NCI-H146 (cell line): ENCODE data around the gene RPL15.
A peak's percentile ranks its signal among the peaks of the same experiment; 100 is the strongest.

ENCODE experiments used
- DNase-seq: peaks from one replicate; lab custom pipeline; 2025; lab: John Stamatoyannopoulos, UW

The RPL15 gene

DNA sequence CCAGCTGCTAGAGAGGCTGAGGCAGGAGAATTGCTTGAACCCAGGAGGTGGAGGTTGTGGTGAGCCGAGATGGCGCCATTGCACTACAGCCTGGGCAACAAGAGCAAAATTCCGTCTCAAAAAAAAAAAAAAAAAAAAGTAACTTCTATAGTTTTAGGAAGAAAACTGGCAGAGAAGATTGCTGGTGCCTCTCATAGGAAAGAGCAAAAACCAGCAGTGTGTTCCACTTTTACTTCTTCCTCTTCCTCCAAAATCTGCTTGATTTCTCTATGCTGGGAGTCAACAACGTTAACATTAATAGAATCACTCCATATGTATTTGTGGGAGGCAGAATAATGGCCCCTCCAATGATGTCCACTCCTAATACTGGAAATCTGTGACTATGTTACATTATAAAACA, 15.6 kb downstream of the RPL15 start:
- DNase-seq, result no peak

DNA sequence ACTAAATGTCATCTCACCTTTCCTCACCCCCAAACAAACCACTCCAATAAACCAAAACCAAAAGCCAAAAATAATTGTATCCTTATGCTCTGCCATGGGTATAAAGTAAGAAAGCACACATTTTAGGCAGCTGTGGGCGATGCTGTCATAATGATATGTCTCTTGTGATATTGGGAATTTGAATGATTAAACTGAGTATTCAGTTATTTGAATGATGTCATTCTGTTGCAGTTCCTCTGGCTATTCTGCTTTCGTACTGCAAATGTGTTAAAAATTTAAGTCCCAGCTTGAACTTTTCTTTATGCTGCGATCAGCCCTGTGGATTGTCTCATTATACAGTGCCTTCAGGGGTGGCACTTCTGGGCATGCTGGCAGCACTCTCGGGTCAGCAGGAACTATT, 17.3 kb downstream of the RPL15 start:
- no peak for DNase-seq

DNA sequence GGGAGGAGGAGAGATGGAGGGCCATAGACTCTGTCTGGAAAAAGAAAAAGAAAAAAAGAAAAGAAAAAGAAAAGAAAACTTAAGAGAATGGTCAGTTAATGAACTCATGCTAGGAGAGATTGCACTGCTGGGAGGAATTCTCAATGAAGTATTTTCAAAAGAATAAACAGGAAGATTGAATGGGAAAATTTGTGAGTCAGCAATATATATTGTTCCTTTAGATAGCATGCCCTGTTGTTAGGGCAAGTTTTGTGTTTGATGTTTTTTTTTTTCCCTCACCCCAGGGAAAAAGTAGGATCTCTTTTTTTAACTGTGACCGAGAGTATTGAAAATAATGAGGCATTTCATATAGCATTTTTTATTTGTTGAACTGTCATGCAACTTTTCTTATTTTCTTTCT, 20.4 kb downstream of the RPL15 start:
- DNase-seq, result no peak

DNA sequence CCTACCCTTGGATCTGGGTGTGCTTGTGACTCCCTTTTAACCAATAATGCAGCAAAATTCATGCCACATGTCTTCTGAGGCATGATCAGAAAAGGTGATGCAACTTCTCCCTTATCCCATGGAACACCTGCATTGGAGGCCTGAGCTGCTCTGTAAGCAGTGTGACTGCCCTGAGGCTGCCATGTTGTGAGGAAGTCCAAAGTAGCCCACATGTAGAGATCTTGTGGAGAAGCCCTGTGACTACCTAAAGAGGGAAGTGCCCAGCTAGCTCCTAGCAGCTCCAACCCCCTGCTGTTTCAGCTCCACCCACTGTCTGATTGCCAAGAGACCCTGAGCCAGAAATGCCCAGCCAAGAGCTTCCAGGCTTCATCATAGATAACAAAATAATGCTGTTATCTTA, 21.8 kb downstream of the RPL15 start:
- no peak for DNase-seq

DNA sequence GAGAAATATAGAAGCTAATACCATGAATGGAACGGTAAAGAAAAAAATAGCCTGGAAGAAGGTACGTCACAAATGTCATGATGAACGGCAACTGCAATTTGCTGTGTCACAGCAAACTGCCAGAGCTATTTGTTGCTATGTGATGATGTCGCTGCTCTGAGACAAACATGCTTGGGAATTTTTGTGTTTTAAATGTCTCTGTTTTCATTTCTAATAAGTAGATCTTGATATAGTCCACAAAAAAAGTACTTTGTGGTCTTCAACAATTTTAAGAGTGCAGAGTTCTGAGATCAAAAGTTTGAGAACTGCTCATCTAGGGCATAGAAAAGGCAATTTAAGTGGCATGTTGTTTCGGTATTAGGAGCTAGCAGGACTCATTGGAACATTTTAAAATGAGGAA, 23.8 kb downstream of the RPL15 start:
- no peak for DNase-seq

DNA sequence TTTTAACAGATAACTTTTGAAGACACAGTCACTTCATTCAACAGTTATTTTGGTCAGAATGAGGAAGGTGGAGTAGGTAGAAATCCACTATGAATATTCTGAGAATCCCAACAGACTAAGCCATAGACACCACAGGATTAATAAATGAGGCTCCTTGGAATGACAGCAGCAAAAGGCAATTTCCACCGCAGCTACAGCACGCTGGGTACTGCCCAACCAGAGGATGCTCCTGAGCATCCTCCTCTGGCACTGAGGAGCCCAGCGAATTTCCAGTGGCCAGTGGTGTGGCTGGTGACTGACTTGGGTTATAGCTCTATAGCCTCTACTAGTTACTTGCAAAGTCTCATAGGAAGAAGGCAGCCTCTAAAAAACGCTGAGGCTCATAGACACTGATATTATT, 24.5 kb downstream of the RPL15 start:
- DNase-seq, result no peak

DNA sequence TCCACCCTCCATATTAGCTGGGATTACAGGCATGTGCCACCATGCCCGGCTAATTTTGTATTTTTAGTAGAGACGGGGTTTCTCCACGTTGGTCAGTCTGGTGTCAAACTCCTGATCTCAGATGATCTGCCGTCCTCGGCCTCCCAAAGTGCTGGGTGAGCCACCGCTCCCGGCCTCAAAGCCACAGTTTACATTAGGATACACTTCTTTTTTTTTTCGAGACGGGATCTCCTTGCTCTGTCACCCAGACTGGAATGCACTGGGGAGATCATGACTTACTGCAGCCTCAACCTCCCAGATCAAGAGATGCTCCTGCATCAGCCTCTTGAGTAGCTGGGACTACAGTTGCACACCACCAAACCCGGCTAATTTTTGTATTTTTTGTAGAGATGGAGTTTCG, 25.6 kb downstream of the RPL15 start:
- DNase-seq, result no peak

DNA sequence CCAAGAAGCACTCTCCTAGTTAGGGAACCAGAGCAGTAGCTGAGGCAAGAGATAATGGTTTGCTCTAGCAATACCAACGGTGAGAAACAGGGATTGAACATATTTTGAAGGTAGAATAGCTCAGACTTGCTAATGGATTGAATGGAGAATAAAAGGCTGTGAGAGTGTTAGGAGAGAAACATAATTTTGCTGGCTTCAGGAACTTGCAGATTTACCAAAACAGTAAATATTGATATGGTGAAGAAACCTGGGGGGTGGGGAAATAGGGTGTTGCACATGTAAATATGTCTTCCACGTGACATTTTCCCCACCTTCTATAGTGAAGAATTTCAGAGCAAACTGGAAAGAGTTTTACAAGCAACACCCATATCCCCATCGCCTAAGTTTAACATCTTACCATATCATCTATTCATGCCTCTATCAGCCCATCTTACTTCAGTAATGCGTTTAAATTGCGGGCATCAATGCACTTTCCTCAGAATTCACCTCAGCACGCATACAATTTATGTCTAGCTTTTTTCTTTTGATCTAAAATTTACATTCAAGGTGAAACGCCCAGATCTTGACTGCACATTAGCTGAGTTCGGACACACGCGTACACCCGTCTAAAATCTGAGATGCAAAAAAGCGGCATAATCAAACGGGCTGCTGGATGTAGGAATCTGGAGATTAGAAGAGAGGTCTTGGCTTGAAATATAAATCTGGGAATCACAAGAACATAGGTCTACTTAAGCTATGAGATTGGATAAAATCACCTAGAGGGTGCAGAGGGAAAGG, 27.3 kb downstream of the RPL15 start:
- DNase-seq, result no peak

DNA sequence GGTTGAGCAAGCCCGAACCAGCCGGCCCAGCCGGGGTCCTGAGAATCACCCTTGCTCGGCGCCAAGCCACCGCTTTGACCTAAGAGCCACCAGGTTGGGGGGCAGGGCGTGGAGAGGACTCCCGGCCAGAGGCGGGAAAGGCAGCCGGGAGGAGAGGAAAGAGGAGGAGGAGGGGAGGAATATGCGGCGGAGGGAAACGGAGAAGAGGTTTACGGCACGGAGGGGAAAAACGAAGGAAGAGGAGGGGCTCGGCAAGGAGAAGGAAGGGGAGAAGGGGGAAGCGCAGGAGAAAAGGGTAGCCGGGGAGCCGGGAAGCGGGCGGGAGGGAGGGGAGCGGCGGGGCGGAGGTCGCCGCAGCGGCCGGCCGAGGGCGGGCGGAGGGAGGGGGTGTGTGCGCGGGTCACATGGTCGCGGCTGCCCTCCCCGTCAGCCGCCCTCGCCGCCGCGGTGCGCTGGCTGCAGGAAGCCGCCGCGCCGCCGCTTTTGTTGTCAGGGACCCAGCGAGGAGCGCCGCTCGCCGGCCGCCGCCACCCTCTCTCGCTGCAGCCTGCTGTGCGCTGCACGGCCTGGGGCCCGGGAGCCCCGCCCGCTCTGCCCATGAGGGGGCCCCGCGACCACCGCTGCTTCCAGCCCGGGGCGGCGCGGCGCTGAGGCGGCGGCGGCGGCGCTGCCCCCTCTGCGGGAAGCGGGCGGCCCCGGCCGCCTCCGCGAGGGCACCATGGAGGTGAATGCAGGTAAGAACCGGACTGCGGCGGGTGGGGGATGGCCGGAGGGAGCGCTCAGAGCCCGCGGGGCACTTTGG, 28.1 kb downstream of the RPL15 start, which contains the start of gene NR1D2:
Gene NR1D2 (plus strand): TSS at position 426 of the 802 bp plus-strand sequence. CDS start 293 bp downstream, at position 719.
- DNase-seq, result peak; percentile 81

DNA sequence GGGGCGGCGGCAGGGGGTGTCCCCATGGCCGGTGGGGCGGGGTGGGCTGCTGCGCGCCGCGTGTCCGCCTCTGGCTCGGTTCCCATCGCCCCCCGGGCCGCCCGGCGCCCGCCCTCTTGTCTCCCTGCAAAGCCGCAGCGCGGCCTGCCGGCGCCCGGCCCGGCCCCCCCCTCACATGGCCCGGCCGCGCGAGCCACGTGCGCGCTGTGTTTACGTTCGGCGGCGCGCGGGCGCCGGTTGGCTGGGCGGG, 28.7 kb downstream of the RPL15 start:
- no peak for DNase-seq

DNA sequence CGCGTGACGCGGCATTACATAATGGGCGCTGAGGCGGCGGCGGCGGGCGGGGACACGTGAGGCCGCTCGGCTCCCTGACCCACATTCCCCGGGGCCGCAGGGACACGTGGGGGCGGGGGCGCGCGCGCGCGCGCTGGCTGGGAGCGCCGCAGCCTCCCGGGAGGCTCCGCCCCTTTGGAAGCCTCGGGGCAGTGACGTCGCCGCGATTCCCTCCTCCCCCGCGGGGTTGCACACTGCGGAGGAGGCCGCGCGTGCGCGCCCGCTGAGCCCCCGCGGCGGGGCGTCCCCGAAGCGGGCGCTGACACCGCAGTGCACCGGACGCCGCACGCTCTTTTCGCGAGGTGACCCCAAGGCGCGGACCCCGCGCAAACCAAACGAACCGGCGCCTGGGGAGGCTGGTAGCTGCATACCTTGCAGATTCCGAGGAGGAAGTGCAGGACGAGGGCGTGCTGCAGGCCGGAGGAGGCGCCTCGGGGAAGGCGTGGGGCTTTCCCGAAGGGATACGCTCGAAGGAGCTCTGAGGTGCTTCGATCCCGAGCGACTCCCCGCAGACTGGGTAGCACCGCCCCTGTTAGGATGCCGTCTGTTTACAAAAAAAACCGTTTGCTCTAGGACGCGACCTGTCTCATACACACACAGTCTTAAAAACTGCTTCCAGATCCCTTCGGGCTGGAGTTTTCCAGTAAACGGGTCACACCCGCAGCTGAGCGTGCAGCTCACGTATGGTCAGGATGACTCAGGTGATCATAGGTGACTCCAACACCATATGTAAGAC, 29.2 kb downstream of the RPL15 start:
- DNase-seq, result peak; percentile 94

DNA sequence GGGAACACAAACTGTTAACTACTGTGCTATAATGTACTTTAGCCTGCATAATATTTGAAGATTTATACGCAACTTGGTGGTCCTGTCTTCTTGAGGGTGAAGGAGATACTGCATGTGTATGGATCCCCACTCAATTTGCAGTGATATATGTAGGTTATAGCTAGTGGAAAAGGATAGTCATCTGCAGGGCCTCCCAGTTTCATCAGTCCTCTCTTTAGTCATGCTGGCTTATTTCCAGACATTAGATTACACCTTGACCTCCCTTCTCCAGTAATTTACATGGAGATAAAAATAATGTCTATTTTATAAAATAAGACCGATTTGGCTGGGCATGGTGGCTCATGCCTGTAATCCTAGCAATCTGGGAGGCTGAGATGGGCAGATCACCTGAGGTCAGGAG, 31.8 kb downstream of the RPL15 start:
- DNase-seq, result no peak

DNA sequence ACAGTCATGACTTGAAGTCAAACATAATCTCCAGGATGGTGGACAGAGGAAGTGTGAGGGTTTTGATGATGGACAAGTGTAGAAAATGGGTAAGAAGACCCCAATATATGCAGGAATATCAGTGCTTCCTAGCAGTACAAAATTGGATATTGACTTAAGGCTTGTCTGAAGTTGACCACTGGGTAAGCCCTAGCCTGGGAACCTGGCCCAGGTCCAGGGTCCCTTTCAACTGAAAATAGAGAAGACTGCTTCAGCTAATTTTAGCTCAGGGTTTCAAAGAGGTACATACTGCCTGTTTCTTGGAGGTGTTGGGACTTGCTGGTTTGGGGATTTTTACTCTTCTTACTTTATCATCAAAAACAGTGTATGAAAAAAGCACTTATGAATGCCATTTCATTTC, 32.9 kb downstream of the RPL15 start:
- DNase-seq, result peak; percentile 7

DNA sequence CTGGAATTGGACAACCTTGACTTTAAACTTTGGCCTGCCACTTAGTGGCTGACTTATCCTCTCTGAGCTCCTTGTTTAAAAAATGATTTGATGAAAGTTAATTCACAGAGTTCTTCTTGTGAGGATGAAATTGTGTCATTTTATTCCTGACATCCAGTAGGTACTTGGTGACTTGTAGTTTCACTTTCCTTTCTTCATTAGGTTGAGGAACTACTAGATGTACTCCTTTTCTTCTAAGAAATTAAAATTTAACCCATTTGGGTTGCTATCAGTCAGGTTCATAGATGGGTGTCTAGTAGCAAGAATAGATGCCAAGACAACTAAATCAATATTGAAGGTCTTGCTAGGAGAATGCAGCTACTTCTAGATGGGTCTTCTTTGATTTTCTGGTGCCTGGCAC, 33.4 kb downstream of the RPL15 start:
- no peak for DNase-seq

DNA sequence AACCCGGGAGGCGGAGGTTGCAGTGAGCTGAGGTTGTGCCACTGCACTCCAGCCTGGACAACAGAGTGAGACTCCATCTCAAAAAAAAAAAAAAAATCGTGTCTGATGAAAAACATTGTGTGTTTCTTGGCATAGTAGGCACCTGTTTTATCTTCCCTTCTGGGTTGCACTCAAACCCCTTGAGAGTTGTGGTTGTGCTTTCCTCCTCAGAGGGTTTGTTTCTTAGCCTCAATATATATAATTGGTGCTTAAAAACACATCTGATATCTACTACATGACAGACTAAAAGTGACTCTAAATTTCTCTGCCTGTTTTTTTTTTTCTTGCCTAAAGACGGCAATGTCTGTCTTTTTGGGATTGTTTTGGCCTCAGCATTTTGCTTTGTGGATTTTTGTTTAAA, 35.7 kb downstream of the RPL15 start:
- no peak for DNase-seq

DNA sequence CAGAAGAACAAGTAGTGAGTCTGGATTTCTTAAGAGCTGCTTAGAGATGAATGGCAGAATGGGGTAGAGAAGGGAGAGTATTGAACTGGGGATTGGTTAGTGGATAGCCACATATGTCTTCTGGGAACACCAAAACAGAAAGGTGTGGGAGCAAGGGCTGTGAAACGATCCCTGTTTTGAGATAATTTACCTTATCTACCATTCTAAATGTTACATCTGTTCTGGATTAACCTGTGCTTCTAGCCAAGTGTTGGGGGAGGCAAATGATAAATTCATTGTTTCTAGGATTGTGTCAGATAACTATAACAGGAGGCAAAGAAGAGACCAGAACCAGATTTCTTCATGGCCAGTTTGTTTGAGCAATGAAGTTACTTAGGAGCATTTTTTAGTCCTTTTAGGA, 36.6 kb downstream of the RPL15 start:
- DNase-seq, result no peak

DNA sequence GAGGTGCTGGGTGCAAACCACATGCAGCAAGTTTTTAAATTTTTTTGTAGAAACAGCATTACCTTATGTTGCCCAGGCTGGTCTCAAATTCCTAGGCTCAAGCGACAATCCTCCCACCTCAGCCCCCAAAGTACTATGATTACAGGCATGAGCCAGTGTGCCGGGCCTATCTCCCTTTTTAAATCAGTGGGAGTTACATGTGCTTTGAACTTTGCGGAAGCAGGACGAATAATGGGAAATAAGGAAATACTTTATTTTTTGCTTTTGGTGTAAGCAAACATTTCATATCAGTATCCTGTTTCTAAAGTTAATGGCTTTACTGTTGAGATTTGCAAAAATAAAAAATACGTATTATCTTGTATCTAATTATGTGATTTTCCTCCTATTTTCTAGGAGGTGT, 37.2 kb downstream of the RPL15 start:
- DNase-seq, result no peak

DNA sequence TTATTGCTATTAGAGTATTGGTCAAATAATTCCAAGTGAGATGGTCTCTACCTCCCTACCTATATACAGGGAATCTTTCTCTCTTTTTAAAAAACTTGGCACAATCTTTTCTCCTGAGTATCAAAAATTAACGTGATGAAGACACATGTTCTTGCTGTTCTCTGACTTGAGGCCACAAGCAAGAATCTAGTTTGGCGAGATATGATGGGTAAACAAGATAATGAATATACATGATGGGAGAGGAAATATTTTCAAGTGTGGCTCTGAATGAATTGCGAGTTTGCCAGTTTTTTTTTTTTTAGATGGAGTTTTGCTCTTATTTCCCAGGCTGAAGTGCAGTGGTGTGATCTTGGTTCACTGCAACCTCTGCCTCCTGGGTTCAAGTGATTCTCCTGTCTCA, 39.8 kb downstream of the RPL15 start:
- no peak for DNase-seq

DNA sequence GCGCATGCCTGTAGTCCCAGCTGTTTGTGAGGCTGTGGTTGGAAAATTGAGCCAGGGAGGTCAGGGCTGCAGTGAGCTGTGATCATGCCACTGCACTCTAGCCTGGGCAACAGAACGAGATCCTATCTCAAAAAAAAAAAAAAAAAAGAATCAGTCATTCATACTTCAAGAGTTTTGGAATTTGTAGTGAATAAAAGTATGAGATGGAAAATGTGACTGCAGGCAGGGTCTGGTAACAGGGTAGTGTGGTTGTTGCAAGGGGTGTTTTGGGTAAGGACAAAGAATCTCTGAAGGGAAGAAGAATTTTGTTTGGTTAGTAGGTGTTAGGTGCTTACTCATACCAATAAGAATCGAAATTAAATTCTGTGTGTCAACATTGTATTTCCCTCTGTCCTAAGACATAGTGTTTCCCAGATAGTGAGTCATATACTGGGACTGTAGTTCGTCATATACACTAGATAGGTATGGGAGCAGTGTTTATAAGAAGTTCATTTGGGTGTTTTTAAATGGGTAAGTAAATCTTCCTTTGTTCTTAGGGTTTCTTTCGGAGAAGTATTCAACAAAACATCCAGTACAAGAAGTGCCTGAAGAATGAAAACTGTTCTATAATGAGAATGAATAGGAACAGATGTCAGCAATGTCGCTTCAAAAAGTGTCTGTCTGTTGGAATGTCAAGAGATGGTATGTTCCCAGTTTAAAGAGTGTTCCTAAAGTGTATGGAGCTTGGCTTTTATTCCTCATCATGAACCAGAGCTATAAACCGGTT, 42.4 kb downstream of the RPL15 start:
- DNase-seq, result no peak

DNA sequence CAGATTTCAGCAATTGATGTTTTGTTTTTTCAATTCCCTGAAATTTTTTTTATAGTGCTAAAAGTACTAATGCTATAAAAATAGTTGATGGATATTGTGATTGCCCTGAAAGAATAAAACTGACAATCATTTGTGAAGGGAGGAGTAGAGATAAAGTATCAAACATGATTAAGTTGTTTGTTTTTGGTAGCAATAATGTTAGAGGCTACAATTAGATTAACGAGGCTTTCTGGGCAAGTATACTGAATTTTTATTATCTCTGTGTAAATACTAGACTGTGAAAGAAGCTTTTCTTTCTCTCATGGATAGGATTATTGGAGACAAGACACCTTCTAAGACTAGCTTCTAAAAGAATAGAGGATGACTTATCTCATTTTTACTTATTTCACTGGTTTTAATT, 43.7 kb downstream of the RPL15 start:
- DNase-seq, result peak; percentile 36

DNA sequence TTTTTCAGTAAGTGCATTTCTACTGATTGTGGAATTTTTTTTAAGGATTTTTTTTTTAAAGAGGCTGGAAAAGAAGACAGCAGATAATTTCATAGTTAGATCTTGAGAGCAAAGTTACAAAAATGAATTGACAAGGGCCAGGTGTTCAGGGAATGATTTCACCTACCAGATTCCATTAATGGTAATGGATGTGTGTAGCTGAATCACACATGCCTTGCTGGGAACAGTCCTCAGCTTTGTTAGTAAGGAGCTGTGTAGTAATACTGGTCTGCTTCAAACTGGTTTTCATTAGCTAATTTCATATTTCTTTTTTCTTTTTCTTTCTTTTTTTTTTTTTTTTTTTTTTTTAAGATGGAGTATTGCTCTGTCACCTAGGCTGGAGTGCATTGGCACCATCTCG, 44.1 kb downstream of the RPL15 start:
- peak; percentile 24 for DNase-seq

DNA sequence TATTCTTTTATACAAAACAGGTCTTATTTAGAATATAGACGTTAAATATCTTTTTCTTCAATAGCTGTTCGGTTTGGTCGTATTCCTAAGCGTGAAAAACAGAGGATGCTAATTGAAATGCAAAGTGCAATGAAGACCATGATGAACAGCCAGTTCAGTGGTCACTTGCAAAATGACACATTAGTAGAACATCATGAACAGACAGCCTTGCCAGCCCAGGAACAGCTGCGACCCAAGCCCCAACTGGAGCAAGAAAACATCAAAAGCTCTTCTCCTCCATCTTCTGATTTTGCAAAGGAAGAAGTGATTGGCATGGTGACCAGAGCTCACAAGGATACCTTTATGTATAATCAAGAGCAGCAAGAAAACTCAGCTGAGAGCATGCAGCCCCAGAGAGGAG, 45.0 kb downstream of the RPL15 start:
- DNase-seq, result no peak
